GM10248 (cell line): ENCODE results near the gene BLOC1S2.

Experiments used
- CTCF ChIA-PET: fragments of 300-600 bp; sonication (Branson Sonifier 250); formaldehyde crosslinking; extraction: SDS; loops from one replicate; lab custom pipeline; 2021; ENCODE audit warnings: antibody characterized with exemption; lab: Yijun Ruan, JAX
- POLR2A ChIA-PET: fragments of 350-650 bp; sonication (Branson Sonifier 250); formaldehyde crosslinking; extraction: SDS; loops from one replicate; lab custom pipeline; 2020; ENCODE audit warnings: antibody characterized with exemption; lab: Yijun Ruan, JAX
- DNase-seq: peaks from one replicate; pipeline ENCODE4 v3.0.0; 2012; ENCODE audit errors: extremely low spot score
- CTCF ChIP-seq: IDR thresholded peaks from 2 replicates; pipeline ENCODE4 v1.5.1; 2012; ENCODE audit warnings: mild to moderate bottlenecking, low read depth; ENCODE audit errors: extremely low read depth, missing control alignments, control extremely low read depth

Gene BLOC1S2

GRCh38 chr10:100328198-100328597 lies 41.7 kb upstream of the BLOC1S2 start:
- DNase-seq = no peak
- TF ChIP-seq CTCF = no peak
- ChIA-PET CTCF (interaction anchor here (0.9 to 7.5 kb wide), 5 partner anchors 11 to 345 kb away, joined by 3 to 70 read pairs (median 3); no protein-coding TSS in a partner anchor), POLR2A (no interaction called here)

GRCh38 chr10:100327718-100328009 lies 41.2 kb upstream of the BLOC1S2 start:
- CTCF ChIA-PET = interaction anchor here (0.9 to 7.5 kb wide), 4 partner anchors 12 to 345 kb away, joined by 3 to 70 read pairs (median 3); no protein-coding TSS in a partner anchor
- POLR2A ChIA-PET = interaction anchor here (0.6 to 1.7 kb wide), 2 partner anchors 19 to 78 kb away, joined by 3 to 7 read pairs; partner anchors contain the start of gene SCD

DNA sequence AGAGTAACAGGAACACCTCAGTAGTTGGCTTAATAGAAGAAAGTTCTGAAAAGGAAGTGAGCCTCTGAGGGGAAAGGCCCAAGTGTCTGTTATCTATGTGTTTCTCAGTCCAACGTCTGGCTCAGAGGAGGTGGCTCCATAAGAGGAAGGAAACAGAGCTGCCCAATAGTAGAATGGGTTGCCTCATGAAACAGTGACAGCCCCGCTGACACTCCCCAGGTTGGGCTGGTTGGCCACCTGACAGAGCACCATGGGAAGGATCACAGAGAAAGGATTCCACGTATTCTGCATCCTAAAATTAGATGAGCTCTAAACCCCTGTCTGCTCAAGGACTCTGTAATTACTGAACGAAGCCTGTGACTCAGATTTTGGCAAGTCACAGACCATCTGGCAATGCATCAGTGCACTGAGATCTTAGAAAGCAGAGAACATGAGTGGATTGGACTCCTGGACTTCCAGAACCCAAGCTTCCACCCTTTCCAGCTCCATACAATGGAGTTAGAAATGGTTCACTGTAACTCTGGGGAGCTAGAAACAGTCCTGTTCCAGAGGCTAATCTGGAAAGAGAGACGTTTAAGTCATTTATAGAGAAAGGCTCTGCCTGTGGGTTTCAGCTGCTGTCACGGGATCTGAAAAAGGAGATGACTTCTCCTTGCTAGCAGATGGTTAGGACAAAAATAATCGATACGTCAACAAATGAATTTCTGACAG lies 40.7 kb upstream of the BLOC1S2 start:
- no peak for TF ChIP-seq CTCF
- peak; percentile 84 for DNase-seq
- CTCF ChIA-PET = interaction anchor here (1.4 to 7.5 kb wide), 3 partner anchors 12 to 344 kb away, joined by 3 to 70 read pairs (median 3); no protein-coding TSS in a partner anchor
- POLR2A ChIA-PET = interaction anchor here (0.6 to 1.7 kb wide), 2 partner anchors 19 to 78 kb away, joined by 3 to 7 read pairs; partner anchors contain the start of gene SCD

More at GRCh38 chr10:100327718-100328009, 41.2 kb upstream of the BLOC1S2 start:
- no peak for TF ChIP-seq CTCF
- no peak for DNase-seq

GRCh38 chr10:100325158-100325557 lies 38.7 kb upstream of the BLOC1S2 start:
- ChIA-PET POLR2A (no interaction called here), CTCF (interaction anchor here (7.5 kb wide), 1 partner anchor 14 kb away, joined by 70 read pairs; no protein-coding TSS in a partner anchor)
- no peak for DNase-seq
- TF ChIP-seq CTCF = no peak

GRCh38 chr10:100319707-100320402 lies 33.4 kb upstream of the BLOC1S2 start:
- POLR2A ChIA-PET = no interaction called here
- no peak for DNase-seq
- CTCF ChIA-PET = interaction anchor here (2.2 kb wide), 1 partner anchor 16 kb away, joined by 7 read pairs; no protein-coding TSS in a partner anchor
- no peak for TF ChIP-seq CTCF

- CTCF ChIA-PET = no interaction called here
- POLR2A ChIA-PET = no interaction called here
- no peak for TF ChIP-seq CTCF
- no peak for DNase-seq
Observed at GRCh38 chr10:100318207-100318606, 31.7 kb upstream of the BLOC1S2 start.
